WERI-Rb-1 (cell line): ENCODE measurements around the gene GLIPR2.

Experiments used
- DNase-seq: peaks from one replicate; pipeline ENCODE4 v3.0.0-alpha.2; 2020
- H3K27ac ChIP-seq: fragments of 250-450 bp; sonication (Bioruptor Pico); 2 replicates; pipeline ENCODE4 v1.5.1; 2020; ENCODE audit warnings: mild to moderate bottlenecking, moderate library complexity
- H3K27me3 ChIP-seq: fragments of 250-450 bp; sonication (Bioruptor Pico); 2 replicates; pipeline ENCODE4 v1.5.1; 2021; ENCODE audit warnings: mild to moderate bottlenecking, low read depth, moderate library complexity; ENCODE audit not compliant: insufficient read depth, severe bottlenecking
- H3K36me3 ChIP-seq: fragments of 250-450 bp; sonication (Bioruptor Pico); 2 replicates; pipeline ENCODE4 v1.5.1; 2020; ENCODE audit warnings: mild to moderate bottlenecking, moderate library complexity
- H3K4me3 ChIP-seq: 2 replicates; pipeline ENCODE4 v1.5.1; 2011; ENCODE audit warnings: low read depth, mild to moderate bottlenecking, control low read depth, low read length
- H3K9me3 ChIP-seq: fragments of 250-450 bp; sonication (Bioruptor Pico); 2 replicates; pipeline ENCODE4 v1.5.1; 2021; ENCODE audit warnings: mild to moderate bottlenecking, moderate library complexity; ENCODE audit not compliant: severe bottlenecking
- CTCF ChIP-seq: IDR thresholded peaks from 2 replicates; pipeline ENCODE4 v1.5.1; 2011; ENCODE audit warnings: low read depth, mild to moderate bottlenecking, control low read depth, inconsistent platforms, low read length

The GLIPR2 gene

GRCh38 chr9:36207016-36207415 is 70.5 kb downstream of the GLIPR2 start:
- Histone ChIP-seq H3K27ac (peak overlapping the region; percentile 66), H3K9me3 (no peaks in the 10 kb centered on the region), H3K36me3 (peaks cover 94% of the 10 kb centered on the region), H3K27me3 (no peaks in the 10 kb centered on the region), H3K4me3 (no peak overlapping the region)
- DNase-seq = no peak
- TF ChIP-seq CTCF = no peak

GRCh38 chr9:36207546-36208012 is 71.0 kb downstream of the GLIPR2 start:
- H3K27ac ChIP-seq = peak overlapping the region; percentile 66
- no peak for TF ChIP-seq CTCF

GRCh38 chr9:36208521-36209253 is 72.2 kb downstream of the GLIPR2 start:
- H3K9me3 ChIP-seq = no peaks in the 10 kb centered on the region
- H3K4me3 ChIP-seq = no peak overlapping the region
- H3K27me3 ChIP-seq = no peaks in the 10 kb centered on the region
- H3K36me3 ChIP-seq = peaks cover 94% of the 10 kb centered on the region
- no peak for TF ChIP-seq CTCF
- DNase-seq = peak; percentile 15
- peak overlapping the region; percentile 66 for H3K27ac ChIP-seq

More at GRCh38 chr9:36207546-36208012, 71.0 kb downstream of the GLIPR2 start:
- no peak overlapping the region for H3K4me3 ChIP-seq
- H3K36me3 ChIP-seq = peaks cover 94% of the 10 kb centered on the region
- H3K27me3 ChIP-seq = no peaks in the 10 kb centered on the region
- no peaks in the 10 kb centered on the region for H3K9me3 ChIP-seq
- DNase-seq = peak; percentile 16

GRCh38 chr9:36210722-36211121 is 74.2 kb downstream of the GLIPR2 start:
- Histone ChIP-seq H3K36me3 (peaks cover 77% of the 10 kb centered on the region), H3K27ac (no peak overlapping the region), H3K27me3 (no peaks in the 10 kb centered on the region), H3K4me3 (no peak overlapping the region), H3K9me3 (no peaks in the 10 kb centered on the region)
- TF ChIP-seq CTCF = no peak
- DNase-seq = no peak

GRCh38 chr9:36211510-36211909 is 75.0 kb downstream of the GLIPR2 start:
- DNase-seq = peak; percentile 42
- no peaks in the 10 kb centered on the region for H3K27me3 ChIP-seq
- no peak overlapping the region for H3K4me3 ChIP-seq
- no peaks in the 10 kb centered on the region for H3K9me3 ChIP-seq
- H3K36me3 ChIP-seq = peaks cover 70% of the 10 kb centered on the region
- H3K27ac ChIP-seq = no peak overlapping the region; the same call in 1 of the 2 replicates
- TF ChIP-seq CTCF = no peak

GRCh38 chr9:36213387-36213786 is 76.9 kb downstream of the GLIPR2 start:
- no peak for TF ChIP-seq CTCF
- Histone ChIP-seq H3K36me3 (peaks cover 72% of the 10 kb centered on the region), H3K27me3 (no peaks in the 10 kb centered on the region), H3K4me3 (no peak overlapping the region), H3K27ac (no peak overlapping the region), H3K9me3 (no peaks in the 10 kb centered on the region)
- no peak for DNase-seq
